Adrenal gland (tissue), 12 donors: ENCODE measurements around the gene RGL3. TPM values are rescaled to one million over a fixed set of nuclear protein-coding genes. Genes with fewer than 3 reads are reported as not detected.
"Not testable (repeated sequence)": the region's sequence is repeated elsewhere in the genome, so short reads cannot be mapped to it uniquely, and the experiment has no call there.

Experiments
- DNase-seq, 7 donors: peaks; one replicate each; pipeline ENCODE4 v3.0.0-alpha.2; 2019 to 2020
- H3K27ac ChIP-seq, 5 donors: fragments of 200-600 bp; sonication (generic) in 4 of 5; 1 replicate in 3 of 5; 2 replicates in 2 of 5; pipeline versions ENCODE4 v1.5.1 to v1.8.0; 2016 to 2020; ENCODE audit warnings: mild to moderate bottlenecking in 1 of 5
- H3K27me3 ChIP-seq: fragments of 200-600 bp; 2 replicates; pipeline ENCODE4 v1.8.0; 2021
- H3K36me3 ChIP-seq, 2 donors: fragments of 200-600 bp; replicated peaks in 1 of 2; 1 replicate in 1 of 2; 2 replicates in 1 of 2; pipeline versions ENCODE4 v1.5.1 to v1.8.0; 2018 to 2022
- H3K4me1 ChIP-seq, 2 donors: fragments of 200-600 bp; replicated peaks in 1 of 2; 1 replicate in 1 of 2; 2 replicates in 1 of 2; pipeline versions ENCODE4 v1.5.1 to v1.8.0; 2018 to 2021
- H3K4me3 ChIP-seq, 4 donors: fragments of 200-600 bp; sonication (generic) in 3 of 4; one replicate each; pipeline ENCODE4 v1.5.1; 2016 to 2018
- H3K9me3 ChIP-seq, 3 donors: fragments of 200-600 bp; sonication (generic) in 1 of 3; replicated peaks in 1 of 3; 1 replicate in 2 of 3; 2 replicates in 1 of 3; pipeline versions ENCODE4 v1.5.1 to v1.8.0; 2016 to 2021
- POLR2A ChIP-seq, 2 donors: fragments of 450-650 bp; IDR thresholded peaks; one replicate each; pipeline ENCODE4 v1.6.1; 2017; ENCODE audit warnings: antibody characterized with exemption in 2 of 2, mild to moderate bottlenecking in 2 of 2, moderate library complexity in 1 of 2
- WGBS, 4 donors: extraction: QIAGEN DNeasy Blood & Tissue Kit in 2 of 4; methylation state at CpG; one replicate each; pipeline versions ENCODE4 v1.1.5 to v1.1.7; 2013 to 2017; 5-methylcytosine and 5-hydroxymethylcytosine counted together
- intact Hi-C, 2 donors: fragments of 100-400 bp; cut with DNase I; formaldehyde crosslinking; loops; one replicate each; pipeline versions ENCODE4 v1.14.1 to v1.15.0; 2022 to 2023
- polyA plus RNA-seq, 3 donors: library from polyadenylated mRNA; stranded (reverse); fragments of 200-250 nt in 2 of 3; fragments of 350-450 nt in 1 of 3; fragmentation: Illumina TruSeq in 1 of 3; extraction: RNeasy Lipid Tissue Mini Kit (QIAGEN cat#74804) in 1 of 3; gene quantifications; one replicate each; pipeline ENCODE4 v1.2.3, GENCODE V29; 2013 to 2014
- total RNA-seq, 9 donors: library from RNA; depleted of rRNA in 4 of 9; stranded (reverse); fragments of >200 nt in 4 of 9; fragments of 120-200 nt in 1 of 9; fragmentation: NEBNext Ultra II Directional in 1 of 9; extraction: Animal tissue kit (Norgen Biotek cat#: 25700) in 1 of 9; gene quantifications; one replicate each; pipeline versions ENCODE4 v1.1.0 to v1.2.4, GENCODE V29; 2013 to 2023
- TF ChIP-seq, protein P1 (sequence below), 6 experiments: fragments of 450-650 bp in 4 of 6; fragments of 200-600 bp in 2 of 6; sonication (generic) in 1 of 6; IDR thresholded peaks; 1 replicate in 5 of 6; 2 replicates in 1 of 6; pipeline versions ENCODE4 v1.5.1 to v1.8.0; 2016 to 2021; ENCODE audit warnings: antibody characterized with exemption in 6 of 6, mild to moderate bottlenecking in 2 of 6, moderate library complexity in 1 of 6
- donor health status: healthy with polysubstance abuse.
- donor health status: Bipolar disorder and iron deficiency.
- donor health status: DM: yes; HTN: yes; CAD: no.
- donor health status: DM: no; HTN: no; CAD: no.
- donor health status: DM: no; HTN: no; CAD: no.
- donor health status: DM: yes; HTN: yes; CAD: no.

RGL3 gene
- total and polyA plus RNA-seq, 12 donors: 10.3 to 207 (median 36.1) TPM

DNA sequence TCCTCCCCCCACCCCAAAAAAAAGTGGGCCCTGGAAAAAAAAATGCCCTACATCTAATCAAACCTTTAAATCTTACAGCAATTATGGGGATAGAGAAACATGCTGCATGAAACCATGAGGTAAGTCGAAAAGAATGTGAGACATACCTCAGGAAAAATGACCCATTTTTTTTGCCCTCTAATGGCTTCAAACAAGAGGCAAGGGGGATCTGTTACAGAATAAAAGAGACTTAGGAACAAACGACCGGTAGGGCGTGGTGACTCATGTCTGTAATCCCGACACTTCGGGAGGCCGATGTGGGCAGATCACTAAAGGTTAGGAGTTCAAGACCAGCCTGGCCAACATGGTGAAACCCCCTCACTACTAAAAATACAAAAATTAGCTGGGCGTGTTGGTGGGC is 8.4 kb downstream of the RGL3 start:
- Histone ChIP-seq H3K27me3 (no peaks in the 10 kb centered on the region), H3K36me3 (no peaks in the 10 kb centered on the region), H3K4me1 (peaks cover 0 to 4% of the 10 kb centered on the region in 2 donors), H3K4me3 (no peak overlapping the region), H3K27ac (no peak overlapping the region), H3K9me3 (no peaks in the 10 kb centered on the region)
- TF ChIP-seq POLR2A (IDR thresholded peaks at IDR 0.05): no peak
- TF ChIP-seq, protein P1, sequence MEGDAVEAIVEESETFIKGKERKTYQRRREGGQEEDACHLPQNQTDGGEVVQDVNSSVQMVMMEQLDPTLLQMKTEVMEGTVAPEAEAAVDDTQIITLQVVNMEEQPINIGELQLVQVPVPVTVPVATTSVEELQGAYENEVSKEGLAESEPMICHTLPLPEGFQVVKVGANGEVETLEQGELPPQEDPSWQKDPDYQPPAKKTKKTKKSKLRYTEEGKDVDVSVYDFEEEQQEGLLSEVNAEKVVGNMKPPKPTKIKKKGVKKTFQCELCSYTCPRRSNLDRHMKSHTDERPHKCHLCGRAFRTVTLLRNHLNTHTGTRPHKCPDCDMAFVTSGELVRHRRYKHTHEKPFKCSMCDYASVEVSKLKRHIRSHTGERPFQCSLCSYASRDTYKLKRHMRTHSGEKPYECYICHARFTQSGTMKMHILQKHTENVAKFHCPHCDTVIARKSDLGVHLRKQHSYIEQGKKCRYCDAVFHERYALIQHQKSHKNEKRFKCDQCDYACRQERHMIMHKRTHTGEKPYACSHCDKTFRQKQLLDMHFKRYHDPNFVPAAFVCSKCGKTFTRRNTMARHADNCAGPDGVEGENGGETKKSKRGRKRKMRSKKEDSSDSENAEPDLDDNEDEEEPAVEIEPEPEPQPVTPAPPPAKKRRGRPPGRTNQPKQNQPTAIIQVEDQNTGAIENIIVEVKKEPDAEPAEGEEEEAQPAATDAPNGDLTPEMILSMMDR (IDR thresholded peaks at IDR 0.05): no peak
- no peak for DNase-seq
- 54 to 77% (median 65%) methylated on average over 8 of the region's 8 CpGs for WGBS, 4 donors
- intact Hi-C loops: no loop called here

DNA sequence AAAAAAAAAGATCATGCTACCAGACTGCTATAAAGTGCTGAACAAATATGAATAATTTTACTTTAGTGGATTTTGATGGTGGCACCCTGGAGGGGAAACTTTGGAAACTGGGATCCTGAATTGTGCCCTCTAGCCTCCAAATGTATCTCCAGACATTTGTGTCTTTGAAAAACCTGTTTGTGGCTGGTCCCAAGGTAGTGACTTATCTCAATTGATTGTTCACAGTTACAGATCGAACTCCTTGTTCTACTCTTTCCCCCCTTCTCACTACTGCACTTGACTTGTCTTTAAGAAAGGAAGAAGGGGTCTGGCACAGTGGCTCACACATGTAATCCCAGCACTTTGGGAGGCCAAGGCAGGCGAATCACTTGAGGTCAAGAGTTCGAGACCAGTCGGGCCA is 10.5 kb downstream of the RGL3 start:
- Histone ChIP-seq H3K36me3 (no peaks in the 10 kb centered on the region), H3K9me3 (no peaks in the 10 kb centered on the region), H3K4me3 (no peak overlapping the region), H3K27ac (no peak overlapping the region), H3K27me3 (no peaks in the 10 kb centered on the region), H3K4me1 (peaks cover 0 to 16% of the 10 kb centered on the region in 2 donors)
- no peak for TF ChIP-seq POLR2A (IDR thresholded peaks at IDR 0.05)
- TF ChIP-seq, protein P1 (IDR thresholded peaks at IDR 0.05): no peak
- no peak for DNase-seq
- WGBS, 4 donors: 77 to 89% (median 82%) methylated on average over 3 to 4 of the region's 4 CpGs
- intact Hi-C loops: no loop called here

DNA sequence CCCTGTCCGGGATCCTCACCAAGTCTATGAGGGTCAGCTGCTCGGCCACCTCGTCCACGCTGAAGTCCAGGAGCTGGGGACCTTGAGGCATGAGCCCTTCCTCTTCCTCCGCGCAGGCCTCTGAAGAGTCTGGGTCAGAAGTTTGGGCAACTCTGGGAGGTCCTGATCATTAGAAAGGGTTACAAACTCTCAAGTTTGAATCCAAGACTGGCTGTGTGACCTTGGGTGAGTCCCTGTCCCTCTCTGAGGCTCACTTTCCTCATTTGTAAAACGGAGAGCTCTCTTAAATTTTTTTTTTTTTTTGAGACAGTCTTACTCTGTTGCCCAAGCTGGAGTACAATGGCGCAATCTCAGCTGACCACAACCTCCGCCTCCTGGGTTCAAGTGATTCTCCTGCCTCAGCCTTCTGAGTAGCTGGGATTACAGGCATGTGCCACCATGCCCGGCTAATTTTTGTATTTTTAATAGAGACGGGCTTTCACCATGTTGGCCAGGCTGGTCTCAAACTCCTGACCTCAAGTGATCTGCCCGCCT is 12.3 kb downstream of the RGL3 start:
- H3K27ac ChIP-seq, H3K9me3 ChIP-seq, H3K4me3 ChIP-seq, H3K27me3 ChIP-seq, H3K36me3 ChIP-seq, intact Hi-C loops, DNase-seq: not testable (repeated sequence)
- 72 to 94% (median 75%) methylated on average over 11 to 12 of the region's 12 CpGs for WGBS, 4 donors
- H3K4me1 ChIP-seq: peaks cover 0 to 16% of the 10 kb centered on the region in 2 donors

DNA sequence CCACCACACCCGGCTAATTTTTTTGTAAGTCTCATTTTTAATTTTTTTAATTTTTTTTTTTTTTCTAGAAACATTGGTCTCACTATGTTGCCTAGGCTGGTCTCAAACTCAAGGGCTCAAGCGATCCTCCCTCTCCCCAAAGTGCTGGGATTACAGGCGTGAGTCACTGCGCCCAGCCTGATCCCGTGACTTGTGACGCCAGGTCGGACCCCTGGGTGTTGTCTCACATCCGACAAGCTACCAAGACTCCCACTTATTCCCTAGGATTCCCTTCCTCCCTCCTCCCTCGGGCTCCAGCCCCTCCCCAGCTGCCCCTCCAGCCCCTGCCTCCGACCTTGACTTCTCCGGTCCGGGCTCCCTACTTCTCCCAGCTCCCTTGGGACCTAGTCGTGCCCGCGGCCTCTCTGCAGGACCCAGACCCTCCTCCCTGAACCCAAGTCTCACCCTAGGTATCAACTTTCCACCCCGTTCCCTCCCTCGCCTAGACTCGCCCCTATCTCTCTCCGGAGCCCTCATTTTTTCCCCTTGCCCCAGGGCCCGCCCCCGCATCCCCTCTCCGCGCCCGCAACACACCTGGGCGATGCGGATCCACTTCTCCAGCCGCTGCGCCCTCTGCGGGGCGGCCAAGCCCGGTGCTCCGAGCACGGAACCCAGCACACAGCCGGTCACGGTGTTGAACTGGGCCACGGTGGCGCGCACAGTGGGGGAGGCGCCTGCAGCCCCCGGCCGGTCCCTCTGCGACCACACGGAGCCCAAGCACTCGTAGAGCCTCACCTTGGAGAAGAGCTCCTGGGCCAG is 13.1 kb downstream of the RGL3 start:
- intact Hi-C loops: no loop called here
- Histone ChIP-seq H3K9me3 (no peaks in the 10 kb centered on the region), H3K4me1 (peaks cover 0 to 16% of the 10 kb centered on the region in 2 donors), H3K4me3 (no peak overlapping the region), H3K27me3 (no peaks in the 10 kb centered on the region), H3K27ac (no peak overlapping the region), H3K36me3 (no peaks in the 10 kb centered on the region)
- 43 to 58% (median 56%) methylated on average over 30 to 44 of the region's 44 CpGs for WGBS, 4 donors
- no peak for DNase-seq
- TF ChIP-seq, protein P1 (IDR thresholded peaks at IDR 0.05): peak in 3 of 6 experiments; percentile 11 to 26 (median 25)
- TF ChIP-seq POLR2A (IDR thresholded peaks at IDR 0.05): no peak
